HEK293 (cell line): Measurements from ENCODE around the gene MEG3.

ENCODE experiments used
- REPIN1 ChIP-seq: fragments of 450-650 bp; formaldehyde crosslinking; IDR thresholded peaks from 2 replicates; pipeline ENCODE4 v1.5.1; 2017; ENCODE audit warnings: missing biosample characterization, missing genetic modification characterization, low read depth
- YY1 ChIP-seq: fragments of 450-650 bp; formaldehyde crosslinking; IDR thresholded peaks from 2 replicates; pipeline ENCODE4 v1.5.1; 2018; ENCODE audit warnings: missing biosample characterization, missing genetic modification characterization
- ZNF138 ChIP-seq: fragments of 450-650 bp; formaldehyde crosslinking; IDR thresholded peaks from 2 replicates; pipeline ENCODE4 v1.5.1; 2016; ENCODE audit warnings: missing biosample characterization, missing genetic modification characterization, borderline replicate concordance
- ZNF175 ChIP-seq: fragments of 450-650 bp; formaldehyde crosslinking; IDR thresholded peaks from 2 replicates; pipeline ENCODE4 v1.5.1; 2016; ENCODE audit warnings: missing biosample characterization, missing genetic modification characterization
- ZNF19 ChIP-seq: fragments of 450-650 bp; formaldehyde crosslinking; IDR thresholded peaks from 2 replicates; pipeline ENCODE4; 2016; ENCODE audit warnings: missing biosample characterization, missing genetic modification characterization, low read depth
- ZNF521 ChIP-seq: fragments of 450-650 bp; formaldehyde crosslinking; IDR thresholded peaks from 2 replicates; pipeline ENCODE4 v1.5.1; 2017; ENCODE audit warnings: missing biosample characterization, mild to moderate bottlenecking, missing genetic modification characterization
- ZSCAN30 ChIP-seq: fragments of 450-650 bp; IDR thresholded peaks from 2 replicates; pipeline ENCODE4 v1.5.1; 2018; ENCODE audit warnings: missing biosample characterization, mild to moderate bottlenecking, missing genetic modification characterization, moderate library complexity
- ZXDB ChIP-seq: fragments of 450-650 bp; formaldehyde crosslinking; IDR thresholded peaks from 2 replicates; pipeline ENCODE4 v1.5.1; 2016; ENCODE audit warnings: missing biosample characterization, missing genetic modification characterization
- TF ChIP-seq, protein P1 (sequence below): fragments of 450-650 bp; formaldehyde crosslinking; IDR thresholded peaks from 2 replicates; pipeline ENCODE4 v1.5.1; 2016; ENCODE audit warnings: missing biosample characterization, missing genetic modification characterization
- TF ChIP-seq, protein P2 (sequence below): fragments of 450-650 bp; formaldehyde crosslinking; IDR thresholded peaks from 2 replicates; pipeline ENCODE4 v1.5.1; 2016; ENCODE audit warnings: missing biosample characterization, missing genetic modification characterization
- TF ChIP-seq, protein P3 (sequence below): fragments of 450-650 bp; formaldehyde crosslinking; IDR thresholded peaks from 2 replicates; pipeline ENCODE4 v1.5.1; 2017; ENCODE audit warnings: missing biosample characterization, missing genetic modification characterization

DNA sequence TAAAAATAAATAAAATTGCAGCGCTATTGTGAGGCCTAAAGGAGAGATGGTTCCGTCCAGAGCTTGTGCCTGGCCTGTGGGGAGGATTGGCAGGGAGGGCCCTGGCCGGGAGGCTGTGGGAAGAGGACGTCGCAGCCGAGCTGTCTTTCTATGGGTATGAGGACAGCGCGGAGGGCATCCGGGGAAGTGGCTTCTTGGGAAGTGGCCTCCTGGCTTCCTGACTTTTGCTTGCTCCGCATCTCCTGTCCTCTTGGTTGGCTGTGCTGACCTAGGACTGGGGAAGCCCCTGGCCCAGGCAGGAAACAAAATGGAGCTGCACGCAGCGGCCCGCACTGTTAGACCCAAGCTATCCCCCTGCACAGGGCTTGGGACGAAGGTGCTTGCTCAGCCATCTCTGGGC is 22.2 kb upstream of the MEG3 start:
- TF ChIP-seq ZSCAN30 (tag by site-specific recombination) (no peak), REPIN1 (tag by site-specific recombination) (no peak), ZNF175 (tag by site-specific recombination) (no peak), ZXDB (tag by site-specific recombination) (no peak), YY1 (tag by site-specific recombination) (no peak), ZNF138 (tag by site-specific recombination) (no peak), ZNF19 (tag by site-specific recombination) (no peak), ZNF521 (tag by site-specific recombination) (no peak)
- TF ChIP-seq, protein P1, sequence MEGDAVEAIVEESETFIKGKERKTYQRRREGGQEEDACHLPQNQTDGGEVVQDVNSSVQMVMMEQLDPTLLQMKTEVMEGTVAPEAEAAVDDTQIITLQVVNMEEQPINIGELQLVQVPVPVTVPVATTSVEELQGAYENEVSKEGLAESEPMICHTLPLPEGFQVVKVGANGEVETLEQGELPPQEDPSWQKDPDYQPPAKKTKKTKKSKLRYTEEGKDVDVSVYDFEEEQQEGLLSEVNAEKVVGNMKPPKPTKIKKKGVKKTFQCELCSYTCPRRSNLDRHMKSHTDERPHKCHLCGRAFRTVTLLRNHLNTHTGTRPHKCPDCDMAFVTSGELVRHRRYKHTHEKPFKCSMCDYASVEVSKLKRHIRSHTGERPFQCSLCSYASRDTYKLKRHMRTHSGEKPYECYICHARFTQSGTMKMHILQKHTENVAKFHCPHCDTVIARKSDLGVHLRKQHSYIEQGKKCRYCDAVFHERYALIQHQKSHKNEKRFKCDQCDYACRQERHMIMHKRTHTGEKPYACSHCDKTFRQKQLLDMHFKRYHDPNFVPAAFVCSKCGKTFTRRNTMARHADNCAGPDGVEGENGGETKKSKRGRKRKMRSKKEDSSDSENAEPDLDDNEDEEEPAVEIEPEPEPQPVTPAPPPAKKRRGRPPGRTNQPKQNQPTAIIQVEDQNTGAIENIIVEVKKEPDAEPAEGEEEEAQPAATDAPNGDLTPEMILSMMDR (tag by site-specific recombination), result no peak
- TF ChIP-seq, protein P2, sequence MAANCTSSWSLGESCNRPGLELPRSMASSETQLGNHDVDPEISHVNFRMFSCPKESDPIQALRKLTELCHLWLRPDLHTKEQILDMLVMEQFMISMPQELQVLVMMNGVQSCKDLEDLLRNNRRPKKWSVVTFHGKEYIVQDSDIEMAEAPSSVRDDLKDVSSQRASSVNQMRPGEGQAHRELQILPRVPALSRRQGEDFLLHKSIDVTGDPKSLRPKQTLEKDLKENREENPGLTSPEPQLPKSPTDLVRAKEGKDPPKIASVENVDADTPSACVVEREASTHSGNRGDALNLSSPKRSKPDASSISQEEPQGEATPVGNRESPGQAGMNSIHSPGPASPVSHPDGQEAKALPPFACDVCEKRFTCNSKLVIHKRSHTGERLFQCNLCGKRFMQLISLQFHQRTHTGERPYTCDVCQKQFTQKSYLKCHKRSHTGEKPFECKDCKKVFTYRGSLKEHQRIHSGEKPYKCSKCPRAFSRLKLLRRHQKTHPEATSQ (tag by site-specific recombination), result no peak
- TF ChIP-seq, protein P3, sequence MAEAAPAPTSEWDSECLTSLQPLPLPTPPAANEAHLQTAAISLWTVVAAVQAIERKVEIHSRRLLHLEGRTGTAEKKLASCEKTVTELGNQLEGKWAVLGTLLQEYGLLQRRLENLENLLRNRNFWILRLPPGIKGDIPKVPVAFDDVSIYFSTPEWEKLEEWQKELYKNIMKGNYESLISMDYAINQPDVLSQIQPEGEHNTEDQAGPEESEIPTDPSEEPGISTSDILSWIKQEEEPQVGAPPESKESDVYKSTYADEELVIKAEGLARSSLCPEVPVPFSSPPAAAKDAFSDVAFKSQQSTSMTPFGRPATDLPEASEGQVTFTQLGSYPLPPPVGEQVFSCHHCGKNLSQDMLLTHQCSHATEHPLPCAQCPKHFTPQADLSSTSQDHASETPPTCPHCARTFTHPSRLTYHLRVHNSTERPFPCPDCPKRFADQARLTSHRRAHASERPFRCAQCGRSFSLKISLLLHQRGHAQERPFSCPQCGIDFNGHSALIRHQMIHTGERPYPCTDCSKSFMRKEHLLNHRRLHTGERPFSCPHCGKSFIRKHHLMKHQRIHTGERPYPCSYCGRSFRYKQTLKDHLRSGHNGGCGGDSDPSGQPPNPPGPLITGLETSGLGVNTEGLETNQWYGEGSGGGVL (tag by site-specific recombination), result no peak
